Nephron progenitor cell (in vitro differentiated cells): ENCODE results near the gene SPOP.

Experiments
- DNase-seq: peaks from one replicate; pipeline ENCODE4 v3.0.0; 2021
- H3K27ac Mint-ChIP-seq: 2 replicates; pipeline ENCODE4 v1.8.0; 2021; ENCODE audit warnings: mild to moderate bottlenecking, moderate library complexity, mixed read lengths
- H3K27me3 Mint-ChIP-seq: 2 replicates; pipeline ENCODE4 v1.8.0; 2021; ENCODE audit warnings: mild to moderate bottlenecking, low read depth, mixed read lengths; ENCODE audit not compliant: poor library complexity
- H3K36me3 Mint-ChIP-seq: 2 replicates; pipeline ENCODE4 v1.8.0; 2021; ENCODE audit warnings: low read depth, mixed read lengths
- H3K4me1 Mint-ChIP-seq: 2 replicates; pipeline ENCODE4 v1.8.0; 2021; ENCODE audit warnings: mixed read lengths
- H3K4me3 Mint-ChIP-seq: 2 replicates; pipeline ENCODE4 v1.8.0; 2021; ENCODE audit warnings: mild to moderate bottlenecking, moderate library complexity, mixed read lengths
- H3K9me3 Mint-ChIP-seq: 2 replicates; pipeline ENCODE4 v1.8.0; 2021; ENCODE audit warnings: mild to moderate bottlenecking, moderate library complexity, mixed read lengths
- TF ChIP-seq, protein P1 (sequence below): fragments of 200-600 bp; sonication (generic); IDR thresholded peaks from 2 replicates; pipeline ENCODE4 v1.5.0; 2021; ENCODE audit warnings: antibody characterized with exemption

SPOP gene

DNA sequence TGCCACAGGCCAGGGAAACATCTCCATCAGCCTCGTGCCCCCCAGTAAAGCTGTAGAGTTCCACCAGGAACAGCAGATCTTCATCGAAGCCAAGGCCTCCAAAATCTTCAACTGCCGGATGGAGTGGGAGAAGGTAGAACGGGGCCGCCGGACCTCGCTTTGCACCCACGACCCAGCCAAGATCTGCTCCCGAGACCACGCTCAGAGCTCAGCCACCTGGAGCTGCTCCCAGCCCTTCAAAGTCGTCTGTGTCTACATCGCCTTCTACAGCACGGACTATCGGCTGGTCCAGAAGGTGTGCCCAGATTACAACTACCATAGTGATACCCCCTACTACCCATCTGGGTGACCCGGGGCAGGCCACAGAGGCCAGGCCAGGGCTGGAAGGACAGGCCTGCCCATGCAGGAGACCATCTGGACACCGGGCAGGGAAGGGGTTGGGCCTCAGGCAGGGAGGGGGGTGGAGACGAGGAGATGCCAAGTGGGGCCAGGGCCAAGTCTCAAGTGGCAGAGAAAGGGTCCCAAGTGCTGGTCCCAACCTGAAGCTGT lies 98.9 kb downstream of the SPOP start:
- Mint-ChIP-seq H3K9me3 (no peaks in the 10 kb centered on the region), H3K4me1 (peaks cover 24% of the 10 kb centered on the region), H3K36me3 (no peaks in the 10 kb centered on the region), H3K27me3 (peaks cover 20% of the 10 kb centered on the region), H3K4me3 (no peak overlapping the region), H3K27ac (no peak overlapping the region)
- TF ChIP-seq, protein P1, sequence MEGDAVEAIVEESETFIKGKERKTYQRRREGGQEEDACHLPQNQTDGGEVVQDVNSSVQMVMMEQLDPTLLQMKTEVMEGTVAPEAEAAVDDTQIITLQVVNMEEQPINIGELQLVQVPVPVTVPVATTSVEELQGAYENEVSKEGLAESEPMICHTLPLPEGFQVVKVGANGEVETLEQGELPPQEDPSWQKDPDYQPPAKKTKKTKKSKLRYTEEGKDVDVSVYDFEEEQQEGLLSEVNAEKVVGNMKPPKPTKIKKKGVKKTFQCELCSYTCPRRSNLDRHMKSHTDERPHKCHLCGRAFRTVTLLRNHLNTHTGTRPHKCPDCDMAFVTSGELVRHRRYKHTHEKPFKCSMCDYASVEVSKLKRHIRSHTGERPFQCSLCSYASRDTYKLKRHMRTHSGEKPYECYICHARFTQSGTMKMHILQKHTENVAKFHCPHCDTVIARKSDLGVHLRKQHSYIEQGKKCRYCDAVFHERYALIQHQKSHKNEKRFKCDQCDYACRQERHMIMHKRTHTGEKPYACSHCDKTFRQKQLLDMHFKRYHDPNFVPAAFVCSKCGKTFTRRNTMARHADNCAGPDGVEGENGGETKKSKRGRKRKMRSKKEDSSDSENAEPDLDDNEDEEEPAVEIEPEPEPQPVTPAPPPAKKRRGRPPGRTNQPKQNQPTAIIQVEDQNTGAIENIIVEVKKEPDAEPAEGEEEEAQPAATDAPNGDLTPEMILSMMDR: no peak
- DNase-seq: no peak

DNA sequence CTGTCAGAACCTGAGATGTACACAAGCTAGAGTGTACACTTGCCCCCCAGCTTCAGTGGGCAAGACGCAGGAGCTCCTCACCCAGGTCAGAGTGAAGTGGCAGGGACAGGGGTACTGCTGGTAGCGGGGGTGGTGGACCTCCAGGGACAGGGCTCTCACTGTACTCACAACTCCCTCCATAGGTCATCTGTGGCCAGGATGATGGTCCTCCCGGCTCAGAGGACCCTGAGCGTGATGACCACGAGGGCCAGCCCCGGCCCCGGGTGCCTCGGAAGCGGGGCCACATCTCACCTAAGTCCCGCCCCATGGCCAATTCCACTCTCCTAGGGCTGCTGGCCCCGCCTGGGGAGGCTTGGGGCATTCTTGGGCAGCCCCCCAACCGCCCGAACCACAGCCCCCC lies 99.5 kb downstream of the SPOP start:
- no peak for DNase-seq
- Mint-ChIP-seq H3K4me1 (peaks cover 28% of the 10 kb centered on the region), H3K27ac (no peak overlapping the region), H3K27me3 (peaks cover 26% of the 10 kb centered on the region), H3K9me3 (no peaks in the 10 kb centered on the region), H3K4me3 (no peak overlapping the region), H3K36me3 (no peaks in the 10 kb centered on the region)
- TF ChIP-seq, protein P1: no peak

DNA sequence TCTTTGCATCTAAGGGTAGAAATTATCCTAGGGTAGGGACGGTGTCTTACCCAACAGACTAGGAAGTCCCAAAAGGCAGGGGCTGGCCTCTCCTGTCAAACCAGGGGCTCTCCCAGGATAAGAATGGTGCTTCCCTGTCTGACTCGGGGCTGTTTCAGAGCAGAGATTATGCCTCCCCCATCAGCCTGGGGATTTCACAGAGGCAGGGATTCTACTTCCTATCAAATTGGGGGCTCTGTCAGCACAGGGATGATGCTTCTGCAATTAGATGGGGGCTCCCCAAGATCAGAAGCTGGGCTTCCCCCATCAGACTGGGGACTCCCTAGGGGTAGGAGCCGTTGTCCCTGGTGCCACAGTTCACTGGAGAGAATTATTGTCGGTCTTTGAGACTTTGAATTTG lies 99.9 kb downstream of the SPOP start:
- H3K4me3 Mint-ChIP-seq: peak overlapping the region; percentile 87

DNA sequence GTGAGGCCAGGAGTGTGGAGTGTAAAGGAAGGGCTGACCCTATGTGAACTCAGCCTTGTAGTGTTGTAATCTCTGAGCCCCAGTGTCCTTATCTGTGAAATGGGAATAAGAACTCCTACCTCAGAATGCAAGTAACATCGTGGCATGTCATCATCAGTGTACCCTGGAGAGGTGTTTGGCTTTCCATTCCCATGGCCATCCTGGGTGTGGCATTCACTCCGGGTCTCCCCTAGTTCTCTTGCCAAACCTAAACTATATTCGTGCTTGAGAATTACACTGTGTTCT lies 100.3 kb downstream of the SPOP start:
- no peak for DNase-seq
- no peaks in the 10 kb centered on the region for H3K36me3 Mint-ChIP-seq
- no peak overlapping the region for H3K27ac Mint-ChIP-seq
- no peaks in the 10 kb centered on the region for H3K9me3 Mint-ChIP-seq
- TF ChIP-seq, protein P1: no peak
- H3K27me3 Mint-ChIP-seq: peaks cover 35% of the 10 kb centered on the region
- H3K4me1 Mint-ChIP-seq: peaks cover 28% of the 10 kb centered on the region
- peak overlapping the region; percentile 87 for H3K4me3 Mint-ChIP-seq

More for the DNA sequence above, 99.9 kb downstream of the SPOP start:
- H3K4me1 Mint-ChIP-seq: peaks cover 28% of the 10 kb centered on the region
- H3K36me3 Mint-ChIP-seq: no peaks in the 10 kb centered on the region
- DNase-seq: no peak
- H3K9me3 Mint-ChIP-seq: no peaks in the 10 kb centered on the region
- peaks cover 31% of the 10 kb centered on the region for H3K27me3 Mint-ChIP-seq
- H3K27ac Mint-ChIP-seq: no peak overlapping the region
- TF ChIP-seq, protein P1: no peak

DNA sequence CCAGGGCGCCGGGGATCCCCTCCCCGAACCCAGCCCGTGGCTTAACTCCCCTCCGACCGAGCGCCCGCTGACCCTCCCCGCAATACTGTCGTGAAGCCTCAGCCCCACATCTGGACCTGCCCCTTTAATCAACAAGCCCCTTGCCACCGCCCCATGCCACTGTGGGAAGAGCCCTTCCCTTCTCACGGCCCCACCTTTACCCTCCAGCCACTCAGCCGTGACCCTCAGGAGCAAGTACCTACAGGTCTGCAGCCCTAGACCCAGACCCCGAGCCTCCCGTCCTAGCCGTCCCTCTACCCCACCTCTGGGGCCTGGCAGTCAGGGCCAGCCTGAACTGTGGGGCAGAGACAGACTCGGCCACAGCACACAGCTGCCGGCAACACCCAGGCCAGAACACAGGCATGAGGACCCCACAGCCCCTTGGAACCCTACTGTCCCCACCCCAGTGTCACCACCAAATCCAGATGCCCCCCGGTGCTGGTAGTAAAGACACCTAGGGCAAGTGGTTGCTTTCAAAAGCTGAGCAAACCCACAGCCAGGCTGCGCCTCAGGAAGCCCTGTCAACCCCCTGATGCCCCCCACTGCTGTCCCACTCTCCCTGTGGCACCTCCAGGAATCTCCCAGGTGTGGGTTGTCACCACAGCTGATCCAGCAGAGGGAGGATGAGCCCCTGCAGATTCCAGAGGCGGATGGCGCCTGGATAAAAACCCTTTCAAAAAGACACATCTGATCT lies 100.8 kb downstream of the SPOP start:
- Mint-ChIP-seq H3K27ac (no peak overlapping the region), H3K4me1 (peaks cover 26% of the 10 kb centered on the region), H3K9me3 (no peaks in the 10 kb centered on the region), H3K36me3 (no peaks in the 10 kb centered on the region), H3K4me3 (peak overlapping the region; percentile 87), H3K27me3 (peaks cover 40% of the 10 kb centered on the region)
- TF ChIP-seq, protein P1: no peak
- no peak for DNase-seq
